Adrenal gland (tissue), 12 donors: ENCODE data around the gene SETD6. TPM values are rescaled to one million over a fixed set of nuclear protein-coding genes. Genes with fewer than 3 reads are reported as not detected.
"Not testable (repeated sequence)": the region's sequence is repeated elsewhere in the genome, so short reads cannot be mapped to it uniquely, and the experiment has no call there.

ENCODE experiments used
- DNase-seq, 7 donors: peaks; one replicate each; pipeline ENCODE4 v3.0.0-alpha.2; 2019 to 2020
- H3K27ac ChIP-seq, 5 donors: fragments of 200-600 bp; sonication (generic) in 4 of 5; 1 replicate in 3 of 5; 2 replicates in 2 of 5; pipeline versions ENCODE4 v1.5.1 to v1.8.0; 2016 to 2020; ENCODE audit warnings: mild to moderate bottlenecking in 1 of 5
- H3K27me3 ChIP-seq: fragments of 200-600 bp; 2 replicates; pipeline ENCODE4 v1.8.0; 2021
- H3K36me3 ChIP-seq, 2 donors: fragments of 200-600 bp; replicated peaks in 1 of 2; 1 replicate in 1 of 2; 2 replicates in 1 of 2; pipeline versions ENCODE4 v1.5.1 to v1.8.0; 2018 to 2022
- H3K4me1 ChIP-seq, 2 donors: fragments of 200-600 bp; replicated peaks in 1 of 2; 1 replicate in 1 of 2; 2 replicates in 1 of 2; pipeline versions ENCODE4 v1.5.1 to v1.8.0; 2018 to 2021
- H3K4me3 ChIP-seq, 4 donors: fragments of 200-600 bp; sonication (generic) in 3 of 4; one replicate each; pipeline ENCODE4 v1.5.1; 2016 to 2018
- H3K9me3 ChIP-seq, 3 donors: fragments of 200-600 bp; sonication (generic) in 1 of 3; replicated peaks in 1 of 3; 1 replicate in 2 of 3; 2 replicates in 1 of 3; pipeline versions ENCODE4 v1.5.1 to v1.8.0; 2016 to 2021
- CTCF ChIP-seq, 6 experiments: fragments of 450-650 bp in 4 of 6; fragments of 200-600 bp in 2 of 6; sonication (generic) in 1 of 6; IDR thresholded peaks; 1 replicate in 5 of 6; 2 replicates in 1 of 6; pipeline versions ENCODE4 v1.5.1 to v1.8.0; 2016 to 2021; ENCODE audit warnings: antibody characterized with exemption in 6 of 6, mild to moderate bottlenecking in 2 of 6, moderate library complexity in 1 of 6
- POLR2A ChIP-seq, 2 donors: fragments of 450-650 bp; IDR thresholded peaks; one replicate each; pipeline ENCODE4 v1.6.1; 2017; ENCODE audit warnings: antibody characterized with exemption in 2 of 2, mild to moderate bottlenecking in 2 of 2, moderate library complexity in 1 of 2
- WGBS, 4 donors: extraction: QIAGEN DNeasy Blood & Tissue Kit in 2 of 4; methylation state at CpG; one replicate each; pipeline versions ENCODE4 v1.1.5 to v1.1.7; 2013 to 2017; 5-methylcytosine and 5-hydroxymethylcytosine counted together
- intact Hi-C, 2 donors: fragments of 100-400 bp; cut with DNase I; formaldehyde crosslinking; loops; one replicate each; pipeline versions ENCODE4 v1.14.1 to v1.15.0; 2022 to 2023
- polyA plus RNA-seq, 3 donors: library from polyadenylated mRNA; stranded (reverse); fragments of 200-250 nt in 2 of 3; fragments of 350-450 nt in 1 of 3; fragmentation: Illumina TruSeq in 1 of 3; extraction: RNeasy Lipid Tissue Mini Kit (QIAGEN cat#74804) in 1 of 3; gene quantifications; one replicate each; pipeline ENCODE4 v1.2.3, GENCODE V29; 2013 to 2014
- total RNA-seq, 9 donors: library from RNA; depleted of rRNA in 4 of 9; stranded (reverse); fragments of >200 nt in 4 of 9; fragments of 120-200 nt in 1 of 9; fragmentation: NEBNext Ultra II Directional in 1 of 9; extraction: Animal tissue kit (Norgen Biotek cat#: 25700) in 1 of 9; gene quantifications; one replicate each; pipeline versions ENCODE4 v1.1.0 to v1.2.4, GENCODE V29; 2013 to 2023
- donor health status: healthy with polysubstance abuse.
- donor health status: Bipolar disorder and iron deficiency.
- donor health status: DM: yes; HTN: yes; CAD: no.
- donor health status: DM: no; HTN: no; CAD: no.
- donor health status: DM: no; HTN: no; CAD: no.
- donor health status: DM: yes; HTN: yes; CAD: no.

Gene SETD6
- total and polyA plus RNA-seq, 12 donors = 14.4 to 53.8 (median 25.8) TPM

- intact Hi-C loops = loop anchor here (5.0 kb wide), 1 partner anchor 151 kb away; no protein-coding TSS in a partner anchor
- Histone ChIP-seq H3K27me3 (no peaks in the 10 kb centered on the region), H3K4me3 (no peak overlapping the region), H3K4me1 (peaks cover 25 to 27% of the 10 kb centered on the region in 2 donors), H3K9me3 (no peaks in the 10 kb centered on the region), H3K36me3 (no peaks in the 10 kb centered on the region), H3K27ac (peak overlapping the region in 4 of 5 donors; percentile 20 to 76 (median 57))
- WGBS, 4 donors = 44 to 63% (median 47%) methylated on average over 3 of the region's 3 CpGs
- peak in 5 of 7 donors; percentile 60 to 83 (median 76) for DNase-seq
- TF ChIP-seq POLR2A (IDR thresholded peaks at IDR 0.05) (peak in 1 of 2 donors; percentile 50), CTCF (IDR thresholded peaks at IDR 0.05) (peak in 1 of 6 experiments; percentile 23)
These were observed 26.8 kb upstream of the SETD6 start for GRCh38 chr16:58488531-58488930.

- peaks cover 28 to 35% of the 10 kb centered on the region in 2 donors for H3K4me1 ChIP-seq
- no peak for DNase-seq
- intact Hi-C loops = no loop called here
- H3K36me3 ChIP-seq = no peaks in the 10 kb centered on the region
- no peaks in the 10 kb centered on the region for H3K9me3 ChIP-seq
- TF ChIP-seq CTCF (IDR thresholded peaks at IDR 0.05) (no peak), POLR2A (IDR thresholded peaks at IDR 0.05) (no peak)
- no peak overlapping the region for H3K27ac ChIP-seq
- 93 to 99% (median 98%) methylated on average over 4 of the region's 4 CpGs; no CpG with 5 or more reads in 1 of the 4 donors for WGBS, 4 donors
- H3K27me3 ChIP-seq = no peaks in the 10 kb centered on the region
- no peak overlapping the region for H3K4me3 ChIP-seq
These were observed 25.3 kb upstream of the SETD6 start for GRCh38 chr16:58490065-58490464.

GRCh38 chr16:58490539-58490938 is 24.8 kb upstream of the SETD6 start:
- H3K4me3 ChIP-seq, H3K9me3 ChIP-seq, DNase-seq, H3K36me3 ChIP-seq, intact Hi-C loops, H3K27me3 ChIP-seq, H3K27ac ChIP-seq: not testable (repeated sequence)
- H3K4me1 ChIP-seq = peaks cover 33 to 40% of the 10 kb centered on the region in 2 donors
- WGBS, 4 donors = 80 to 95% (median 92%) methylated on average over 4 to 8 of the region's 8 CpGs

GRCh38 chr16:58492066-58492465 is 23.3 kb upstream of the SETD6 start:
- Histone ChIP-seq H3K27me3 (no peaks in the 10 kb centered on the region), H3K4me1 (peaks cover 39 to 45% of the 10 kb centered on the region in 2 donors), H3K4me3 (no peak overlapping the region), H3K9me3 (no peaks in the 10 kb centered on the region), H3K27ac (peak overlapping the region in 1 of 5 donors; percentile 5), H3K36me3 (no peaks in the 10 kb centered on the region)
- intact Hi-C loops = no loop called here
- TF ChIP-seq CTCF (IDR thresholded peaks at IDR 0.05) (no peak), POLR2A (IDR thresholded peaks at IDR 0.05) (no peak)
- DNase-seq = no peak
- 66 to 89% (median 73%) methylated on average over 4 of the region's 4 CpGs for WGBS, 4 donors

GRCh38 chr16:58492735-58493134 is 22.6 kb upstream of the SETD6 start:
- Histone ChIP-seq H3K27me3 (no peaks in the 10 kb centered on the region), H3K9me3 (no peaks in the 10 kb centered on the region), H3K36me3 (no peaks in the 10 kb centered on the region), H3K4me1 (peaks cover 39 to 45% of the 10 kb centered on the region in 2 donors), H3K4me3 (no peak overlapping the region), H3K27ac (peak overlapping the region in 1 of 5 donors; percentile 81)
- no peak for TF ChIP-seq POLR2A (IDR thresholded peaks at IDR 0.05)
- TF ChIP-seq CTCF (IDR thresholded peaks at IDR 0.05) = no peak
- 27 to 47% (median 35%) methylated on average over 5 of the region's 5 CpGs for WGBS, 4 donors
- DNase-seq = peak in 3 of 7 donors; percentile 34 to 59 (median 52)
- intact Hi-C loops = no loop called here
